Esophagus squamous epithelium (tissue), 4 donors: ENCODE measurements around the gene MCM3AP.

Experiments
- POLR2A ChIP-seq, 4 donors: fragments of 450-650 bp; IDR thresholded peaks; one replicate each; pipeline ENCODE4 v1.6.1; 2017; ENCODE audit warnings: antibody characterized with exemption in 4 of 4, mild to moderate bottlenecking in 4 of 4, moderate library complexity in 3 of 4
- TF ChIP-seq, protein P1 (sequence below), 6 experiments: fragments of 450-650 bp in 4 of 6; fragments of 200-600 bp in 2 of 6; sonication (generic) in 2 of 6; IDR thresholded peaks; one replicate each; pipeline ENCODE4 v1.5.1; 2016 to 2019; ENCODE audit warnings: antibody characterized with exemption in 6 of 6, mild to moderate bottlenecking in 4 of 6, moderate library complexity in 4 of 6

DNA sequence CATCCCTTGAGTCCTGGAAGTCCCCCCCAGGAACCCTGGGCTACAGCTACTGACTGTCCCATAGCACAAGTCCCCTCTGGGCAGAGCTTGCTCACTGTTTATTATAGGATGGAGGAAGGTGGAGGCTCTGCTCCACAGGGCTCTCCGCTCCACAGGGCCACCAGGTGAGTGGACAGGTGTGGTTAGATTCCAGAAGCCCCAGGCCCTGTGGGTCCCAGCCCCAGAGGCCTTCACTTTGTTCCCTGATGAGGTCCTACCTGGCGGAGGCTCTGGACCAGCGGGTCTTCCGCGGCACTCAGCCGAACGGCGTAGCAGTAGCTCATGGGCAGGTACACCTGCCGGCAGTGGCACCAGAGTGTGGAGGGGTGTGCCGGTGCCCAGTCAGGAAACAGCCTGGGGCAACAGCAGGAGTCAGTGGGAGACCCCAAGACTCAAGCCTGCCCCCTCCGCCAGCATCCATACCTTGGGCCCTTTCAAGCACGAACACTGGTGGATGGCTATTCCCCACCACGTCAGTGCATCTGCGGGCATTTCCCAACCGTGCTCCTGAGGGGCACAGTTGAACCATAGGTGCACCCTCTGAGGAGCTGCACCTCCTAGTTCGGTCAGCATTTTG is 69.2 kb downstream of the MCM3AP start:
- TF ChIP-seq, protein P1, sequence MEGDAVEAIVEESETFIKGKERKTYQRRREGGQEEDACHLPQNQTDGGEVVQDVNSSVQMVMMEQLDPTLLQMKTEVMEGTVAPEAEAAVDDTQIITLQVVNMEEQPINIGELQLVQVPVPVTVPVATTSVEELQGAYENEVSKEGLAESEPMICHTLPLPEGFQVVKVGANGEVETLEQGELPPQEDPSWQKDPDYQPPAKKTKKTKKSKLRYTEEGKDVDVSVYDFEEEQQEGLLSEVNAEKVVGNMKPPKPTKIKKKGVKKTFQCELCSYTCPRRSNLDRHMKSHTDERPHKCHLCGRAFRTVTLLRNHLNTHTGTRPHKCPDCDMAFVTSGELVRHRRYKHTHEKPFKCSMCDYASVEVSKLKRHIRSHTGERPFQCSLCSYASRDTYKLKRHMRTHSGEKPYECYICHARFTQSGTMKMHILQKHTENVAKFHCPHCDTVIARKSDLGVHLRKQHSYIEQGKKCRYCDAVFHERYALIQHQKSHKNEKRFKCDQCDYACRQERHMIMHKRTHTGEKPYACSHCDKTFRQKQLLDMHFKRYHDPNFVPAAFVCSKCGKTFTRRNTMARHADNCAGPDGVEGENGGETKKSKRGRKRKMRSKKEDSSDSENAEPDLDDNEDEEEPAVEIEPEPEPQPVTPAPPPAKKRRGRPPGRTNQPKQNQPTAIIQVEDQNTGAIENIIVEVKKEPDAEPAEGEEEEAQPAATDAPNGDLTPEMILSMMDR (IDR thresholded peaks at IDR 0.05) = no peak
- no peak for TF ChIP-seq POLR2A (IDR thresholded peaks at IDR 0.05)
